ENCODE data around the gene PCDH9. TPM values are rescaled to one million over a fixed set of nuclear protein-coding genes. Genes with fewer than 3 reads are reported as not detected.
A peak's percentile ranks its signal among the peaks of the same experiment; 100 is the strongest.

Gene PCDH9
- total RNA-seq, 4 donors from 2014 or later = 0.37 to 2.4 (median 1.5) TPM

GRCh38 chr13:67230404-67231288, 510 bp upstream of the PCDH9 start:
- 1% methylated on average over 82 of the region's 86 CpGs; no CpG with 5 or more reads in 1 of the 2 donors for WGBS, 2 donors (ENCODE audit: low coverage in 1 of 2)
- peak; percentile 87 for DNase-seq
- intact Hi-C loops (cut with DNase I; ENCODE audit: low total_unique reads) = no loop called here
- H3K36me3 ChIP-seq = no peaks in the 10 kb centered on the region
- H3K4me1 ChIP-seq = peaks cover 0 to 17% (median 7%) of the 10 kb centered on the region in 4 donors
- H3K4me3 ChIP-seq = peak overlapping the region; percentile 63 to 88 (median 73)
- peaks cover 28% of the 10 kb centered on the region for H3K27me3 ChIP-seq
- in situ Hi-C loops (cut with MboI; ENCODE audit: low pct_ligation_motif_present in 1 of 4, low pct_unique_long_range_greater_than_20kb in 1 of 4, low sequenced_read_pairs in 3 of 4) = loop anchor here in 1 of 4 donors (25.0 kb wide), 1 partner anchor 1568 kb away; no protein-coding TSS in a partner anchor
- peak overlapping the region; percentile 81 to 88 (median 87) for H3K27ac ChIP-seq
- H3K9me3 ChIP-seq = no peaks in the 10 kb centered on the region
- TF ChIP-seq POLR2AphosphoS5 (IDR thresholded peaks at IDR 0.05) (peak in 1 of 3 donors; percentile 48), CTCF (IDR thresholded peaks at IDR 0.05) (no peak)

- Histone ChIP-seq H3K4me1 (peaks cover 0 to 17% (median 7%) of the 10 kb centered on the region in 4 donors), H3K27ac (no peak overlapping the region), H3K4me3 (peak overlapping the region in 2 of 4 donors; percentile 73 to 88), H3K27me3 (peaks cover 24% of the 10 kb centered on the region), H3K9me3 (no peaks in the 10 kb centered on the region), H3K36me3 (no peaks in the 10 kb centered on the region)
- no peak for DNase-seq
- in situ Hi-C loops (cut with MboI; ENCODE audit: low pct_ligation_motif_present in 1 of 4, low pct_unique_long_range_greater_than_20kb in 1 of 4, low sequenced_read_pairs in 3 of 4) (loop anchor here in 1 of 4 donors (25.0 kb wide), 1 partner anchor 1567 kb away; no protein-coding TSS in a partner anchor), intact Hi-C loops (cut with DNase I; ENCODE audit: low total_unique reads) (no loop called here)
- 13 to 20% methylated on average over 6 of the region's 6 CpGs for WGBS, 2 donors (ENCODE audit: low coverage in 1 of 2)
- no peak for TF ChIP-seq POLR2A (IDR thresholded peaks at IDR 0.05)
- no peak for TF ChIP-seq EP300 (IDR thresholded peaks at IDR 0.05; ENCODE audit: low read depth)
- no peak for TF ChIP-seq CTCF (IDR thresholded peaks at IDR 0.05)
- TF ChIP-seq POLR2AphosphoS5 (IDR thresholded peaks at IDR 0.05) = no peak
Measured at GRCh38 chr13:67228916-67229315, 1.2 kb downstream of the PCDH9 start.

GRCh38 chr13:67228031-67228430, 2.1 kb downstream of the PCDH9 start:
- Histone ChIP-seq H3K36me3 (no peaks in the 10 kb centered on the region), H3K27me3 (peaks cover 24% of the 10 kb centered on the region), H3K9me3 (no peaks in the 10 kb centered on the region), H3K4me3 (no peak overlapping the region), H3K27ac (no peak overlapping the region), H3K4me1 (peaks cover 0 to 17% (median 7%) of the 10 kb centered on the region in 4 donors)
- TF ChIP-seq CTCF (IDR thresholded peaks at IDR 0.05) = no peak
- no peak for TF ChIP-seq POLR2AphosphoS5 (IDR thresholded peaks at IDR 0.05)
- no peak for TF ChIP-seq POLR2A (IDR thresholded peaks at IDR 0.05)
- TF ChIP-seq EP300 (IDR thresholded peaks at IDR 0.05; ENCODE audit: low read depth) = no peak
- intact Hi-C loops (cut with DNase I; ENCODE audit: low total_unique reads) = no loop called here
- 43 to 78% methylated on average over 1 to 3 of the region's 3 CpGs for WGBS, 2 donors (ENCODE audit: low coverage in 1 of 2)
- in situ Hi-C loops (cut with MboI; ENCODE audit: low pct_ligation_motif_present in 1 of 4, low pct_unique_long_range_greater_than_20kb in 1 of 4, low sequenced_read_pairs in 3 of 4) = loop anchor here in 1 of 4 donors (25.0 kb wide), 1 partner anchor 1566 kb away; no protein-coding TSS in a partner anchor
- no peak for DNase-seq

- WGBS, 2 donors (ENCODE audit: low coverage in 1 of 2) = 74 to 75% methylated on average over 5 to 12 of the region's 12 CpGs
- in situ Hi-C loops (cut with MboI; ENCODE audit: low pct_ligation_motif_present in 1 of 4, low pct_unique_long_range_greater_than_20kb in 1 of 4, low sequenced_read_pairs in 3 of 4) = loop anchor here in 1 of 4 donors (25.0 kb wide), 1 partner anchor 1565 kb away; no protein-coding TSS in a partner anchor
Measured at GRCh38 chr13:67227131-67227983, 2.8 kb downstream of the PCDH9 start.

More at GRCh38 chr13:67227131-67227983, 2.8 kb downstream of the PCDH9 start:
- H3K36me3 ChIP-seq = no peaks in the 10 kb centered on the region
- peaks cover 0 to 17% (median 7%) of the 10 kb centered on the region in 4 donors for H3K4me1 ChIP-seq
- no peak for TF ChIP-seq POLR2AphosphoS5 (IDR thresholded peaks at IDR 0.05)
- TF ChIP-seq CTCF (IDR thresholded peaks at IDR 0.05) = no peak
- TF ChIP-seq POLR2A (IDR thresholded peaks at IDR 0.05) = no peak
- no peak for TF ChIP-seq EP300 (IDR thresholded peaks at IDR 0.05; ENCODE audit: low read depth)
- H3K9me3 ChIP-seq = no peaks in the 10 kb centered on the region
- H3K27ac ChIP-seq = no peak overlapping the region
- no peak for DNase-seq
- no peak overlapping the region for H3K4me3 ChIP-seq
- peaks cover 18% of the 10 kb centered on the region for H3K27me3 ChIP-seq
- intact Hi-C loops (cut with DNase I; ENCODE audit: low total_unique reads) = no loop called here
